ENCODE measurements around the gene UBAP1.
"Not testable (repeated sequence)": the region's sequence is repeated elsewhere in the genome, so short reads cannot be mapped to it uniquely, and the experiment has no call there.

The UBAP1 gene

DNA sequence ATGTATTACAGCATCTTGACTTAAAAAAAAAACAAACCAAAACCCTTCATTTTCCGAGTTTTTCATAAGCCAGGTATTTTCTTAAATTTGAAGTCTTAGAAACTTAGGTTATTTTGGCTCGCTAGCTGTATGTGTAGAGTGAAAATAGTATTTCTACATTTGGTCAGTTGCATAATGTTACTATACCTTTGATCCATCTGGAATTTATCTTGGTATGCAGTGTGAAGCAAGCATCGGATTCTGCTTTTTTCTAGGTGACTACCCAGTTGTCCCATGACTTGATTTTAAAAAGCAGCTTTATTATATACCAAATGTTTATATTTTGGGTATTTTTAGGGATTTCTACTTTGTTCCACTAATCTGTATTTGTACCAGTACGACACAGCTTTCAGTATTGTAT lies 27.7 kb downstream of the UBAP1 start:
- Histone ChIP-seq H3K4me2 (ENCODE audit: low read length) (no peak overlapping the region), H3K27me3 (ENCODE audit: control insufficient read depth, insufficient read depth, low read length) (no peaks in the 10 kb centered on the region), H3K36me3 (ENCODE audit: insufficient read depth, low read length) (peaks cover 4% of the 10 kb centered on the region), H3K9ac (ENCODE audit: low read depth, low read length) (no peak overlapping the region), H3K9me3 (replicated peaks; ENCODE audit: low read length) (no peaks in the 10 kb centered on the region), H3K4me3 (ENCODE audit: low read length) (no peak overlapping the region), H3K4me1 (ENCODE audit: control insufficient read depth, insufficient read depth, low read length) (peaks cover 23% of the 10 kb centered on the region)

DNA sequence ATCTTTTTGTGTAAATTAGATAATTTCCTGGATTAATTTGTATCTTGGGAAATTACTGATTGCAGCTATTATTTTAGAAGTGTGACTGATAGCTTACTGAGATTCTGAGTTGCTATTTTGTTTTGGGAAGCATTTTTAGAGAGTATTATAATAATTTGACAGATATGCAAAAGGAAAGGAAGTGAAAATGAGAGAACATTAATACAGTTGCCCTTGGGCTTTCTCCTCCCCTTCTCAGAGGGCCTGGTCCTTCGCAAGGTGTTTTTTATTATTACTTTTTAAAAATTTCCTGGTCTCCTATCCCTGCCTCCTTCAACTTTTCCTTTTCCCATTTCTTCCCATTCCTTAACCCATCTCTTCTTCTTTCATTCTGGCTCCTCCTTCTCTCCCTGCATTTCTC lies 32.6 kb downstream of the UBAP1 start:
- Histone ChIP-seq H3K9ac (ENCODE audit: low read depth, low read length) (no peak overlapping the region), H3K4me1 (ENCODE audit: control insufficient read depth, insufficient read depth, low read length) (no peaks in the 10 kb centered on the region), H3K4me2 (ENCODE audit: low read length) (no peak overlapping the region), H3K27me3 (ENCODE audit: control insufficient read depth, insufficient read depth, low read length) (no peaks in the 10 kb centered on the region), H3K4me3 (ENCODE audit: low read length) (no peak overlapping the region), H3K9me3 (replicated peaks; ENCODE audit: low read length) (no peaks in the 10 kb centered on the region), H3K36me3 (ENCODE audit: insufficient read depth, low read length) (no peaks in the 10 kb centered on the region)

DNA sequence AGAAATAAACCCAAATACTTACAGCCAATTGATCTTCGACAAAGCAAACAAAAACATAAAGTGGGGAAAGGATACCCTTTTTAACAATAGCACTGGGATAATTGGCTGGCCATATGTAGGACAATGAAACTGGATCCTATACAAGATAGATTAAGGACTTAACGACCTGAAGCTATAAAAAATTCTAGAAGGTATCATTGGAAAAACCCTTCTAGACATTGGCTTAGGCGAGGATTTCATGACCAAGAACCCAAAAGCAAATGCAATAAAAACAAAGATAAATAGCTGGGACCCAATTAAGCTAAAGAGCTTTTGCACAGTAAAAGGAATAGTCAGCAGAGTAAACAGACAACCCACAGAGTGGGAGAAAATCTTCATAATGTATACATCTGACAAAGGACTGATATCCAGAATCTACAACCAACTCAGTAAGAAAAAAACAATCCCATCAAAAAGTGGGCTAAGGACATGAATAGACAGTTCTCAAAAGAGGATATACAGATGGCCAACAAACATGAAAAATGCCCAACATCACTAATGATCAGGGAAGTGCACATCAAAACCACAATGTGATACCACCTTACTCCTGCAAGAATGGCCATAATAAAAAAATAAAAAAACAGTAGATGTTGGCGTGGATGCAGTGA lies 35.6 kb downstream of the UBAP1 start:
- not testable (repeated sequence) for H3K27me3 ChIP-seq (ENCODE audit: control insufficient read depth, insufficient read depth, low read length); H3K4me3 ChIP-seq (ENCODE audit: low read length); H3K9ac ChIP-seq (ENCODE audit: low read depth, low read length); H3K36me3 ChIP-seq (ENCODE audit: insufficient read depth, low read length); H3K4me2 ChIP-seq (ENCODE audit: low read length); H3K9me3 ChIP-seq (replicated peaks; ENCODE audit: low read length); H3K4me1 ChIP-seq (ENCODE audit: control insufficient read depth, insufficient read depth, low read length)

DNA sequence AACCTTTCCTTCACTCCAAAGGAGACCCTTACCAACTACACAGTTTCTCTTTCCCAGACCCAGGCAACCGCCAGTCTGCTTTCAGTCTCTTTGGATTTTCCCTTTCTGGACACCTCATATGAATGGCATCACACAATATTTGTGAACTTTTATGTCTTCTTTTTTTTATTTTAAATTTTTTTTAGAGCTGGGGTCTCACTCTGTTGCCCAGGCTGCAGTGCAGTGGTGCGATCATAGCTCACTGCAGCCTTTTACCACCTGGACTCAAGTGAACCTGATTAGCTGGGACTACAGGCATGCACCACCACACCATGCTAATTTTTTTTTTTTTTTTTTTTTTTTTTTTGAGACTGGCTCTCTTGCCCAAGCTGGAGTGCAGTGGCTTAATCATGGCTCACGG lies 37.5 kb downstream of the UBAP1 start:
- H3K4me1 ChIP-seq (ENCODE audit: control insufficient read depth, insufficient read depth, low read length), result no peaks in the 10 kb centered on the region
- no peaks in the 10 kb centered on the region for H3K9me3 ChIP-seq (replicated peaks; ENCODE audit: low read length)

DNA sequence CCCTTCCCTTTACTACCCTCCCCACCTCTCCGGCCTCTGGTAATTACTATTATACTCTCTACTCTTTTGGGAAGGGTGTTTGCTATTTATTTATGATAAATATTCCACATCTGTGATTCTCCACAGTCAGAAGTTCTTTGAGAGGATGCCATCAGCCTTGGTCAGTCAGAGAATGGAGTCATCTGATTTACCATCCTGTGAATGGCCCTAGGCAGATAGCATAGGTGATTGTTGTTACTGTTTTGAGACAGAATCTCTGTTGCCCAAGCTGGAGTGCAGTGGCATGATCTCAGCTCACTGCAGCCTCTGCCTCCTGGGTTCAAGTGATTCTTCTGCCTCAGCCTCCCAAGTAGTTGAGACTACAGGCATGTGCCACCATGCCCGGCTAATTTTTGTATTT lies 38.2 kb downstream of the UBAP1 start:
- not testable (repeated sequence) for H3K4me3 ChIP-seq (ENCODE audit: low read length); H3K9me3 ChIP-seq (replicated peaks; ENCODE audit: low read length); H3K36me3 ChIP-seq (ENCODE audit: insufficient read depth, low read length); H3K27me3 ChIP-seq (ENCODE audit: control insufficient read depth, insufficient read depth, low read length); H3K4me1 ChIP-seq (ENCODE audit: control insufficient read depth, insufficient read depth, low read length); H3K4me2 ChIP-seq (ENCODE audit: low read length); H3K9ac ChIP-seq (ENCODE audit: low read depth, low read length)

More for the DNA sequence above, 37.5 kb downstream of the UBAP1 start:
- no peak overlapping the region for H3K4me3 ChIP-seq (ENCODE audit: low read length)
- no peaks in the 10 kb centered on the region for H3K36me3 ChIP-seq (ENCODE audit: insufficient read depth, low read length)
- H3K4me2 ChIP-seq (ENCODE audit: low read length), result no peak overlapping the region
- H3K27me3 ChIP-seq (ENCODE audit: control insufficient read depth, insufficient read depth, low read length), result no peaks in the 10 kb centered on the region
- H3K9ac ChIP-seq (ENCODE audit: low read depth, low read length), result no peak overlapping the region

DNA sequence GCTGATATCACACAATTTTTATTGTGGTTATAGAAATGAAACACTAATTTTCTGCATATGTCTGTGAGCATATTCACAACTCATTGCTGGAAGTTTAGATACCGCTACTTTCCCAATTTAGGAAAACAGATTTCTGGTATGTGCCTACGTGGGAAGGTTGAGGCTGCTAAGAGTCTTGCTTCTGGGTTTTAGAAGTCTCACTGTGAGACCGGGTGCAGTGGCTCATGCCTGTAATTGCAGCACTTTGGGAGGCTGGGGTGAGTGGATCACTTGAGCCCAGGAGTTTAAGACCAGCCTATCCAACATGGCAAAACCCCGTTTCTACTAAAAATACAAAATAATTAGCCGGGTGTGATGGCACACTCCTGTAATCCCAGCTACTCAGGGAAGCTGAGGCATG lies 39.6 kb downstream of the UBAP1 start:
- Histone ChIP-seq H3K36me3 (ENCODE audit: insufficient read depth, low read length) (no peaks in the 10 kb centered on the region), H3K4me2 (ENCODE audit: low read length) (no peak overlapping the region), H3K9ac (ENCODE audit: low read depth, low read length) (no peak overlapping the region), H3K27me3 (ENCODE audit: control insufficient read depth, insufficient read depth, low read length) (no peaks in the 10 kb centered on the region), H3K4me3 (ENCODE audit: low read length) (no peak overlapping the region), H3K4me1 (ENCODE audit: control insufficient read depth, insufficient read depth, low read length) (peaks cover 9% of the 10 kb centered on the region), H3K9me3 (replicated peaks; ENCODE audit: low read length) (no peaks in the 10 kb centered on the region)

DNA sequence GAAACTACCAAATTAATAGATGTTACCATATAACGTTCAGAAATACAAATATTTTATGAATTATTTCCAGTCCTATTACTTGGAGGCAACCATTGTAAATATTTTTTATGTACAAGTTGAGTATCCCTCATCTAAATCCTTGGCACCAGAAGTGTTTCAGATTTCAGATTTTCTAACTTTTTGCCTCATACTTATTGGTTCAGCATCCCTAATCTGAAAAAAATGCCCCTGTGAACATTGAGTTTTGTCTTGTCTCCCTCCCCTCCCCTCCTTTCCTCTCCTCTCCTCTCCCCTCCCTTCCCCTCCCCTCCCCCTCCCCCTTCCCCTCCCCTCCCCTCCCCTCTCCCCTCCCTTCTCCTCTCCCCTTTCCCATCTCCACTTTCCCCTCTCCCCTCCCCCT lies 40.6 kb downstream of the UBAP1 start:
- no peaks in the 10 kb centered on the region for H3K9me3 ChIP-seq (replicated peaks; ENCODE audit: low read length)

DNA sequence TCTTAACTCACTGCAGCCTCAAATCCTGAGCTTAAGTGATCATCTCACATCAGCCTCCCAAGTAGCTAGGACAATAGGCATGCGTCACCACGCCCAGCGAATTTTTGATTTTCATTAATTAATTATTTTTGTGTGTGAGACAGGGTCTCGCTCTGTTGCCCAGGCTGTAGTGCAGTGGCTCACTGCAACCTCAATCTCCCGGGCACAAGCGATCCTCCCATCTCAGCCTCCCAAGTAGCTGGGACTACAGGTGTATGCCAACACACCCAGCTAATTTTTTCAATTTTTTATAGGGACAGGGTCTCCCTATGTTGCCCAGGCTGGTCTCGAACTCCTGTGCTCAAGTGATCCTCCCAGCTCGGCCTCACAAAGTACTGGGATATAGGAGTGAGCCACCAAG lies 41.4 kb downstream of the UBAP1 start:
- Histone ChIP-seq H3K9me3 (replicated peaks; ENCODE audit: low read length) (no peaks in the 10 kb centered on the region), H3K4me3 (ENCODE audit: low read length) (no peak overlapping the region), H3K4me1 (ENCODE audit: control insufficient read depth, insufficient read depth, low read length) (peaks cover 9% of the 10 kb centered on the region), H3K36me3 (ENCODE audit: insufficient read depth, low read length) (no peaks in the 10 kb centered on the region), H3K4me2 (ENCODE audit: low read length) (no peak overlapping the region), H3K27me3 (ENCODE audit: control insufficient read depth, insufficient read depth, low read length) (no peaks in the 10 kb centered on the region), H3K9ac (ENCODE audit: low read depth, low read length) (no peak overlapping the region)

More for the DNA sequence above, 40.6 kb downstream of the UBAP1 start:
- Histone ChIP-seq H3K27me3 (ENCODE audit: control insufficient read depth, insufficient read depth, low read length) (no peaks in the 10 kb centered on the region), H3K4me3 (ENCODE audit: low read length) (no peak overlapping the region), H3K9ac (ENCODE audit: low read depth, low read length) (no peak overlapping the region), H3K36me3 (ENCODE audit: insufficient read depth, low read length) (no peaks in the 10 kb centered on the region), H3K4me2 (ENCODE audit: low read length) (no peak overlapping the region), H3K4me1 (ENCODE audit: control insufficient read depth, insufficient read depth, low read length) (peaks cover 9% of the 10 kb centered on the region)

DNA sequence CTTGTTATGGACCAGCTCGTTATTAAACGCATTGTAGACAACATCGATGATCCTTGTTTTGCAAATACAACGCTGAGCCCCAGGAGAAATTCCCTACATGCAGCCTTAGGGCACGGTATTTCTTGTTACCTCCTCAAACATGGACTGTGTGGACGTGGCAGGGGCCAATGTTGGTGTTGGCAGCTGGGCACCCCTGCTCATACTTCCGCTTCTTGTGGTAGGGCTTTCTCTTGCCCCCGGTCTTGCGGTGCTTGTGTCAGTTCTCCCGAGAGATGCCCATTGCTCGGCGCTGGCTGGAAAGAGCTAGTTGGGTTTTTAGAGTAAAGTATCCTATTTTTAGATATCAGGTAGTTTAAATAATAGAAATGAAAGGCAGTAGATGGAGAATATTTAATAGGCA lies 45.5 kb downstream of the UBAP1 start:
- H3K36me3 ChIP-seq (ENCODE audit: insufficient read depth, low read length), result no peaks in the 10 kb centered on the region

DNA sequence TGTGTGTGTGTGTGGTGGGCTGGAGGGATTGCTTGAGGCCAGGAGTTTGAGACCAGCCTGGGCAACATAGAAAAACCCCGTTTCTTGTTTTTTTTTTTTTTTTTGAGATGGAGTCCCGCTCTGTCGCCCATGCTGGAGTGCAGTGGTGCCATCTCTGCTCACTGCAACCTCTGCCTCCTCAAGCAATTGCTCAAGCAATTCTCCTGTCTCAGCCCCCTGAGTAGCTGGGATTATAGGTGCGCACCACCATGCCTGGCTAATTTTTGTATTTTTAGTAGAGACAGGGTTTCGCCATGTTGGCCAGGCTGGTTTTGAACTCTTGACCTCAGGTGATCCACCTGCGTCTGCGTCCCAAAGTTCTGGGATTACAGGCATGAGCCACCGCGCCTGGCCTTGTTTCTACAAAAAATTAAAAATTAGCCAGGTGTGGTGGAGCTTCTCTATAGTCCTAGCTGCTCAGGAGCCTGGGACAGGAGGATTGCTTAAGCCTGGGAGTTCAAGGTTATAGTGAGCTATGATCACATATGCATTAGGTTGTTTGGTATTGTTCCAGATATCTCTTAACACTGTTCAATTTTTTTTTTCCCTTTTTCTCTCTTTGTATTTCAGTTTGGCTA lies 47.4 kb downstream of the UBAP1 start:
- not testable (repeated sequence) for H3K4me2 ChIP-seq (ENCODE audit: low read length); H3K36me3 ChIP-seq (ENCODE audit: insufficient read depth, low read length); H3K4me3 ChIP-seq (ENCODE audit: low read length); H3K9me3 ChIP-seq (replicated peaks; ENCODE audit: low read length); H3K27me3 ChIP-seq (ENCODE audit: control insufficient read depth, insufficient read depth, low read length); H3K9ac ChIP-seq (ENCODE audit: low read depth, low read length)
- peaks cover 36% of the 10 kb centered on the region for H3K4me1 ChIP-seq (ENCODE audit: control insufficient read depth, insufficient read depth, low read length)

More for the DNA sequence above, 45.5 kb downstream of the UBAP1 start:
- Histone ChIP-seq H3K27me3 (ENCODE audit: control insufficient read depth, insufficient read depth, low read length) (no peaks in the 10 kb centered on the region), H3K9me3 (replicated peaks; ENCODE audit: low read length) (no peaks in the 10 kb centered on the region), H3K9ac (ENCODE audit: low read depth, low read length) (no peak overlapping the region), H3K4me2 (ENCODE audit: low read length) (no peak overlapping the region), H3K4me3 (ENCODE audit: low read length) (no peak overlapping the region), H3K4me1 (ENCODE audit: control insufficient read depth, insufficient read depth, low read length) (peaks cover 24% of the 10 kb centered on the region)

DNA sequence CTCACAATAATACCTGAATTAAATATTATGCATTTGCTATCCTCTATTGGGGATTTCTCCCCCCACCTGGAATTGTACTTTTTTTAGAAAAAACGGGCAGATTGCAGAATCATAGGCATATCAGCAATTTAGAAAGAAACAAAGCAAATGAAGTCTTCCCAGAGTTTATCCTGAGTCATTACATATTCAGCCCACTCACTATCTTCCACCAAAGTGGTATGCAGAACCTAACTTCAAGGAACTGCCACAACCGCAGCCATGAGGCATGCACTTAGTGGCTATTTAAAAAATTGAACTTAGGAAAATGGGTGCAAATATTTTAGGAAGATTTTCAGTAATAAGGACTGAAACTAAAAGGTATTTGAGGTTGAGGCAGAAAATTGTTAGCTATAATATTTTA lies 48.6 kb downstream of the UBAP1 start:
- Histone ChIP-seq H3K9ac (ENCODE audit: low read depth, low read length) (no peak overlapping the region), H3K4me3 (ENCODE audit: low read length) (no peak overlapping the region), H3K9me3 (replicated peaks; ENCODE audit: low read length) (no peaks in the 10 kb centered on the region), H3K27me3 (ENCODE audit: control insufficient read depth, insufficient read depth, low read length) (no peaks in the 10 kb centered on the region), H3K4me1 (ENCODE audit: control insufficient read depth, insufficient read depth, low read length) (peaks cover 30% of the 10 kb centered on the region), H3K4me2 (ENCODE audit: low read length) (no peak overlapping the region), H3K36me3 (ENCODE audit: insufficient read depth, low read length) (no peaks in the 10 kb centered on the region)

DNA sequence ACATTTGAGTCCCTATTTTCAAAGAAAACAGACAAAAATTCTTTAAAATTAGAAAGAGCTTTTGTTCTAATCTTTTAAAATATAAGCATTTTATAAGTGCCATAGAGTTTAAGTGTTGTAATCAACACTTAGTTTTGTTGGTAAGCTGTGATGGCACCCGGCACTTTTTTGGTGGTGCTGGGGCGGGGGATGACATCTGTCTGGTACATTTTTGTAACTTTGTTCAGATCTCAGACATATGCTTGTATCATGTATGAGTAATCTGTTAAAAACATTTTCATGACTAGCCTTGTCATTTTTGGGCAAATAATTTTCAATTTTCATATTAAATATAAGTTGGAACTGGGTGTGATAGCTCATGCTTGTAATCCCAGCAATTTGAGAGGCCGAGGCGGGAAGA lies 51.7 kb downstream of the UBAP1 start:
- peaks cover 6% of the 10 kb centered on the region for H3K36me3 ChIP-seq (ENCODE audit: insufficient read depth, low read length)
- peaks cover 40% of the 10 kb centered on the region for H3K4me1 ChIP-seq (ENCODE audit: control insufficient read depth, insufficient read depth, low read length)
- peak overlapping the region; percentile 37 for H3K4me2 ChIP-seq (ENCODE audit: low read length)
- H3K9me3 ChIP-seq (replicated peaks; ENCODE audit: low read length), result no peaks in the 10 kb centered on the region
- no peak overlapping the region for H3K4me3 ChIP-seq (ENCODE audit: low read length)
- no peak overlapping the region for H3K9ac ChIP-seq (ENCODE audit: low read depth, low read length)
- no peaks in the 10 kb centered on the region for H3K27me3 ChIP-seq (ENCODE audit: control insufficient read depth, insufficient read depth, low read length)
